ENCODE results near the gene NPAS2. TPM values are rescaled to one million over a fixed set of nuclear protein-coding genes. Genes with fewer than 3 reads are reported as not detected.

Gene NPAS2
- polyA plus RNA-seq, 1 experiment: 13.5 TPM

GRCh38 chr2:101012706-101013181 lies 192.8 kb downstream of the NPAS2 start:
- no peak for DNase-seq (ENCODE audit: low read depth, low spot score)
- ChIA-PET CTCF (interaction anchor here (0.5 to 3.4 kb wide), 34 partner anchors 9 to 1353 kb away, joined by 3 to 68 read pairs (median 4); partner anchors contain the start of gene RPL31), POLR2A (interaction anchor here (0.6 to 1.0 kb wide), 4 partner anchors 11 to 214 kb away, joined by 3 to 6 read pairs (median 3); partner anchors contain the start of gene RPL31)
- Histone ChIP-seq H3K9me3 (ENCODE audit: control insufficient read depth, insufficient read depth, low read length) (no peaks in the 10 kb centered on the region), H3K27me3 (ENCODE audit: control insufficient read depth, insufficient read depth, low read length) (no peaks in the 10 kb centered on the region), H3K27ac (ENCODE audit: low read depth, low read length) (no peak overlapping the region), H3K4me3 (ENCODE audit: low read depth, low read length) (no peak overlapping the region)
- TF ChIP-seq CTCF (IDR thresholded peaks at IDR 0.05; ENCODE audit: low read depth, low read length): peak; percentile 83

- Histone ChIP-seq H3K4me3 (ENCODE audit: low read depth, low read length) (no peak overlapping the region), H3K27ac (ENCODE audit: low read depth, low read length) (no peak overlapping the region), H3K27me3 (ENCODE audit: control insufficient read depth, insufficient read depth, low read length) (no peaks in the 10 kb centered on the region), H3K9me3 (ENCODE audit: control insufficient read depth, insufficient read depth, low read length) (no peaks in the 10 kb centered on the region)
- no peak for DNase-seq (ENCODE audit: low read depth, low spot score)
- CTCF ChIA-PET: interaction anchor here (0.8 to 3.4 kb wide), 4 partner anchors 175 to 404 kb away, joined by 3 to 21 read pairs (median 6); no protein-coding TSS in a partner anchor
- no peak for TF ChIP-seq CTCF (IDR thresholded peaks at IDR 0.05; ENCODE audit: low read depth, low read length)
- POLR2A ChIA-PET: no interaction called here
Observed at GRCh38 chr2:101014264-101014857, 194.4 kb downstream of the NPAS2 start.

GRCh38 chr2:101017371-101017770 lies 197.4 kb downstream of the NPAS2 start:
- POLR2A ChIA-PET: no interaction called here
- no peak overlapping the region for H3K4me3 ChIP-seq (ENCODE audit: low read depth, low read length)
- no peak overlapping the region for H3K27ac ChIP-seq (ENCODE audit: low read depth, low read length)
- CTCF ChIA-PET: interaction anchor here (0.7 to 1.3 kb wide), 3 partner anchors 171 to 813 kb away, joined by 3 to 5 read pairs (median 3); no protein-coding TSS in a partner anchor
- no peak for TF ChIP-seq CTCF (IDR thresholded peaks at IDR 0.05; ENCODE audit: low read depth, low read length)
- no peaks in the 10 kb centered on the region for H3K27me3 ChIP-seq (ENCODE audit: control insufficient read depth, insufficient read depth, low read length)
- no peak for DNase-seq (ENCODE audit: low read depth, low spot score)
- no peaks in the 10 kb centered on the region for H3K9me3 ChIP-seq (ENCODE audit: control insufficient read depth, insufficient read depth, low read length)

GRCh38 chr2:101018934-101019333 lies 199.0 kb downstream of the NPAS2 start:
- POLR2A ChIA-PET: no interaction called here

More at GRCh38 chr2:101018934-101019333, 199.0 kb downstream of the NPAS2 start:
- Histone ChIP-seq H3K4me3 (ENCODE audit: low read depth, low read length) (no peak overlapping the region), H3K27ac (ENCODE audit: low read depth, low read length) (no peak overlapping the region), H3K27me3 (ENCODE audit: control insufficient read depth, insufficient read depth, low read length) (no peaks in the 10 kb centered on the region), H3K9me3 (ENCODE audit: control insufficient read depth, insufficient read depth, low read length) (no peaks in the 10 kb centered on the region)
- no peak for TF ChIP-seq CTCF (IDR thresholded peaks at IDR 0.05; ENCODE audit: low read depth, low read length)
- CTCF ChIA-PET: interaction anchor here (0.6 to 1.1 kb wide), 2 partner anchors 17 to 170 kb away, joined by 4 read pairs; no protein-coding TSS in a partner anchor
- no peak for DNase-seq (ENCODE audit: low read depth, low spot score)

Measured in AG04450 (cell line).